HepG2 (cell line): Measurements from ENCODE around the gene MMP19. TPM values are rescaled to one million over a fixed set of nuclear protein-coding genes. Genes with fewer than 3 reads are reported as not detected.

Source experiments
- FOXK2 ChIP-seq: fragments of 450-650 bp; IDR thresholded peaks from 2 replicates; pipeline ENCODE4 v1.6.1; 2016
- ISL2 ChIP-seq: sonication (generic); formaldehyde crosslinking; IDR thresholded peaks from 2 replicates; pipeline ENCODE4 v1.5.0; 2020; ENCODE audit warnings: missing genetic modification reagents
- KDM5B ChIP-seq: sonication (generic); formaldehyde crosslinking; IDR thresholded peaks from 2 replicates; pipeline ENCODE4 v1.4.0; 2020; ENCODE audit warnings: missing genetic modification reagents, mild to moderate bottlenecking, borderline replicate concordance
- NAIF1 ChIP-seq: sonication (generic); formaldehyde crosslinking; IDR thresholded peaks from 2 replicates; pipeline ENCODE4 v1.5.0; 2020; ENCODE audit warnings: mild to moderate bottlenecking, missing genetic modification reagents, borderline replicate concordance
- ZFY ChIP-seq: sonication (generic); formaldehyde crosslinking; IDR thresholded peaks from 2 replicates; pipeline ENCODE4 v1.4.0; 2020; ENCODE audit warnings: missing genetic modification reagents
- ZNF552 ChIP-seq: sonication (generic); formaldehyde crosslinking; IDR thresholded peaks from 2 replicates; pipeline ENCODE4 v1.9.0; 2022; ENCODE audit warnings: missing genetic modification reagents, mild to moderate bottlenecking, borderline replicate concordance
- ZNF605 ChIP-seq: sonication (generic); formaldehyde crosslinking; IDR thresholded peaks from 2 replicates; pipeline ENCODE4 v1.8.0; 2022; ENCODE audit warnings: mild to moderate bottlenecking, missing genetic modification reagents
- ZNF616 ChIP-seq: sonication (generic); formaldehyde crosslinking; IDR thresholded peaks from 2 replicates; pipeline ENCODE4 v1.5.0; 2020; ENCODE audit warnings: low read depth, mild to moderate bottlenecking, missing genetic modification reagents
- ZNF841 ChIP-seq: sonication (generic); formaldehyde crosslinking; IDR thresholded peaks from 2 replicates; pipeline ENCODE4 v1.8.1; 2023; ENCODE audit warnings: missing genetic modification reagents, borderline replicate concordance
- polyA plus RNA-seq, 8 experiments: library from polyadenylated mRNA; depleted of rRNA in 3 of 8; stranded (reverse) in 7 of 8; unstranded in 1 of 8; fragments of >200 nt; fragmentation: Illumina TruSeq in 4 of 8; extraction: Trizol in 4 of 8; gene quantifications; 2 replicates each; pipeline versions ENCODE4 v1.2.1 to v1.2.3, GENCODE V29; 2011 to 2016; ENCODE audit warnings: low read depth in 4 of 8, missing spikeins in 1 of 8, mixed read lengths in 1 of 8; ENCODE audit not compliant: insufficient read depth in 1 of 8
- total RNA-seq, 5 experiments: library from RNA; depleted of rRNA; stranded (reverse); fragments of >200 nt; fragmentation: Illumina TruSeq; extraction: Trizol; gene quantifications; 2 replicates each; pipeline ENCODE4 v1.2.3, GENCODE V29; 2016; ENCODE audit warnings: low read depth in 1 of 5
- TF ChIP-seq, protein P1 (sequence below): sonication (generic); formaldehyde crosslinking; IDR thresholded peaks from 2 replicates; pipeline ENCODE4 v1.8.0; 2022; ENCODE audit warnings: missing genetic modification reagents, low read depth, mild to moderate bottlenecking, borderline replicate concordance
- TF ChIP-seq, protein P2 (sequence below): sonication (generic); formaldehyde crosslinking; IDR thresholded peaks from 2 replicates; pipeline ENCODE4 v1.4.0; 2020; ENCODE audit warnings: missing genetic modification reagents
- TF ChIP-seq, protein P3 (sequence below): sonication (generic); formaldehyde crosslinking; IDR thresholded peaks from 2 replicates; pipeline ENCODE4 v1.4.0; 2020; ENCODE audit warnings: missing genetic modification reagents, borderline replicate concordance
- TF ChIP-seq, protein P4 (sequence below), 2 experiments: fragments of 450-650 bp in 1 of 2; sonication (generic) in 1 of 2; formaldehyde crosslinking in 1 of 2; IDR thresholded peaks; 2 replicates each; pipeline versions ENCODE4 v1.6.1 to v1.8.0; 2016 to 2022; ENCODE audit warnings: antibody characterized with exemption in 1 of 2, mild to moderate bottlenecking in 1 of 2, missing genetic modification reagents in 1 of 2

MMP19 gene
- total and polyA plus RNA-seq, 2 of the 13 experiments (the other 11 are each of a cell fraction or from before 2014, with no cell fraction given): 0.07 to 0.08 TPM

DNA sequence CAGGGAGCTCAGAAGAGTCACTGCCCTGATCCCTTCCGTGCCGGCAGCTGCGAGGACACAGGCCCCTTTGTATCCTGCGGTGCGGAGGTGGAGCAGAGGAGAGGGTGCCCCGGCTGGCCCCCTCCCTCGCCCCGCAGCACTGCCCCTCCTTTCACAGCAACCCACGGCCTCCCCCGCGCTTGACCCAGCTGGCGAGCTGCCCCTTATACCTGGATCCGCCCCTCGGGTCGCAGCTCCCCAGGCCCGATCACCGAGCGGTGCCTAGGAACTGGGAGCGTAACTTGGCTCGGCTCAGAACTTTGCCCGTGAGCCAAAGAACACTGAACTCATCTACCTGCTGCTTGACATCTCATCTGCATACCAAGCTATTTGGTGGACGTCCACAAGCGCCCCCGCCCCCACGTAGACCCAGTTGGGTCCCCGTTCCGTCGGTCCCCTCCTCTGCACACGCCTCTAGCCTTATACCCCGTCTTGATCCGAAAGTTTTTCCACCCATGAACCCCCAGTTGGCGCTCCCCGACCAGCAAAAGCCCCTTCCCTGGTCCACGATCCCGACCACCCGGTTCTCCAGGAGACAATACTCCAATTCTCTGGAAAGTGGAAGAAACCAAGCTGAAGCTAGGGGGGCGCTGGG is 12.7 kb downstream of the MMP19 start (continued):
- TF ChIP-seq, protein P1, sequence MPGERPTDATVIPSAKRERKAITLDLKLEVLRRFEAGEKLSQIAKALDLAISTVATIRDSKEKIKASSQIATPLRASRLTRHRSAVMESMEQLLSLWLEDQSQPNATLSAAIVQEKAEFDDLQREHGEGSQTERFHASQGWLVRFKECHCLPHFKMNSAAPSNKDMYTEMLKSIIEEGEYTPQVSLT (CRISPR knock-in tag): no peak; the same call in 1 of the 2 replicates
- no peak for TF ChIP-seq ISL2 (CRISPR knock-in tag)
- no peak for TF ChIP-seq FOXK2
- TF ChIP-seq NAIF1: no peak
- TF ChIP-seq, protein P2, sequence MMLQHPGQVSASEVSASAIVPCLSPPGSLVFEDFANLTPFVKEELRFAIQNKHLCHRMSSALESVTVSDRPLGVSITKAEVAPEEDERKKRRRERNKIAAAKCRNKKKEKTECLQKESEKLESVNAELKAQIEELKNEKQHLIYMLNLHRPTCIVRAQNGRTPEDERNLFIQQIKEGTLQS (CRISPR knock-in tag): no peak
- TF ChIP-seq ZNF552 (CRISPR knock-in tag): no peak; the same call in 1 of the 2 replicates
- TF ChIP-seq KDM5B: peak; percentile 40; the same call in 1 of the 2 replicates
- TF ChIP-seq ZNF605 (CRISPR knock-in tag): peak; percentile 35; the same call in 1 of the 2 replicates
- TF ChIP-seq ZNF841 (CRISPR knock-in tag): no peak
- TF ChIP-seq, protein P3, sequence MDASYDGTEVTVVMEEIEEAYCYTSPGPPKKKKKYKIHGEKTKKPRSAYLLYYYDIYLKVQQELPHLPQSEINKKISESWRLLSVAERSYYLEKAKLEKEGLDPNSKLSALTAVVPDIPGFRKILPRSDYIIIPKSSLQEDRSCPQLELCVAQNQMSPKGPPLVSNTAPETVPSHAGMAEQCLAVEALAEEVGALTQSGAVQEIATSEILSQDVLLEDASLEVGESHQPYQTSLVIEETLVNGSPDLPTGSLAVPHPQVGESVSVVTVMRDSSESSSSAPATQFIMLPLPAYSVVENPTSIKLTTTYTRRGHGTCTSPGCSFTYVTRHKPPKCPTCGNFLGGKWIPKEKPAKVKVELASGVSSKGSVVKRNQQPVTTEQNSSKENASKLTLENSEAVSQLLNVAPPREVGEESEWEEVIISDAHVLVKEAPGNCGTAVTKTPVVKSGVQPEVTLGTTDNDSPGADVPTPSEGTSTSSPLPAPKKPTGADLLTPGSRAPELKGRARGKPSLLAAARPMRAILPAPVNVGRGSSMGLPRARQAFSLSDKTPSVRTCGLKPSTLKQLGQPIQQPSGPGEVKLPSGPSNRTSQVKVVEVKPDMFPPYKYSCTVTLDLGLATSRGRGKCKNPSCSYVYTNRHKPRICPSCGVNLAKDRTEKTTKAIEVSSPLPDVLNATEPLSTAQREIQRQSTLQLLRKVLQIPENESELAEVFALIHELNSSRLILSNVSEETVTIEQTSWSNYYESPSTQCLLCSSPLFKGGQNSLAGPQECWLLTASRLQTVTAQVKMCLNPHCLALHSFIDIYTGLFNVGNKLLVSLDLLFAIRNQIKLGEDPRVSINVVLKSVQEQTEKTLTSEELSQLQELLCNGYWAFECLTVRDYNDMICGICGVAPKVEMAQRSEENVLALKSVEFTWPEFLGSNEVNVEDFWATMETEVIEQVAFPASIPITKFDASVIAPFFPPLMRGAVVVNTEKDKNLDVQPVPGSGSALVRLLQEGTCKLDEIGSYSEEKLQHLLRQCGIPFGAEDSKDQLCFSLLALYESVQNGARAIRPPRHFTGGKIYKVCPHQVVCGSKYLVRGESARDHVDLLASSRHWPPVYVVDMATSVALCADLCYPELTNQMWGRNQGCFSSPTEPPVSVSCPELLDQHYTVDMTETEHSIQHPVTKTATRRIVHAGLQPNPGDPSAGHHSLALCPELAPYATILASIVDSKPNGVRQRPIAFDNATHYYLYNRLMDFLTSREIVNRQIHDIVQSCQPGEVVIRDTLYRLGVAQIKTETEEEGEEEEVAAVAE (CRISPR knock-in tag): no peak
- TF ChIP-seq, protein P4, sequence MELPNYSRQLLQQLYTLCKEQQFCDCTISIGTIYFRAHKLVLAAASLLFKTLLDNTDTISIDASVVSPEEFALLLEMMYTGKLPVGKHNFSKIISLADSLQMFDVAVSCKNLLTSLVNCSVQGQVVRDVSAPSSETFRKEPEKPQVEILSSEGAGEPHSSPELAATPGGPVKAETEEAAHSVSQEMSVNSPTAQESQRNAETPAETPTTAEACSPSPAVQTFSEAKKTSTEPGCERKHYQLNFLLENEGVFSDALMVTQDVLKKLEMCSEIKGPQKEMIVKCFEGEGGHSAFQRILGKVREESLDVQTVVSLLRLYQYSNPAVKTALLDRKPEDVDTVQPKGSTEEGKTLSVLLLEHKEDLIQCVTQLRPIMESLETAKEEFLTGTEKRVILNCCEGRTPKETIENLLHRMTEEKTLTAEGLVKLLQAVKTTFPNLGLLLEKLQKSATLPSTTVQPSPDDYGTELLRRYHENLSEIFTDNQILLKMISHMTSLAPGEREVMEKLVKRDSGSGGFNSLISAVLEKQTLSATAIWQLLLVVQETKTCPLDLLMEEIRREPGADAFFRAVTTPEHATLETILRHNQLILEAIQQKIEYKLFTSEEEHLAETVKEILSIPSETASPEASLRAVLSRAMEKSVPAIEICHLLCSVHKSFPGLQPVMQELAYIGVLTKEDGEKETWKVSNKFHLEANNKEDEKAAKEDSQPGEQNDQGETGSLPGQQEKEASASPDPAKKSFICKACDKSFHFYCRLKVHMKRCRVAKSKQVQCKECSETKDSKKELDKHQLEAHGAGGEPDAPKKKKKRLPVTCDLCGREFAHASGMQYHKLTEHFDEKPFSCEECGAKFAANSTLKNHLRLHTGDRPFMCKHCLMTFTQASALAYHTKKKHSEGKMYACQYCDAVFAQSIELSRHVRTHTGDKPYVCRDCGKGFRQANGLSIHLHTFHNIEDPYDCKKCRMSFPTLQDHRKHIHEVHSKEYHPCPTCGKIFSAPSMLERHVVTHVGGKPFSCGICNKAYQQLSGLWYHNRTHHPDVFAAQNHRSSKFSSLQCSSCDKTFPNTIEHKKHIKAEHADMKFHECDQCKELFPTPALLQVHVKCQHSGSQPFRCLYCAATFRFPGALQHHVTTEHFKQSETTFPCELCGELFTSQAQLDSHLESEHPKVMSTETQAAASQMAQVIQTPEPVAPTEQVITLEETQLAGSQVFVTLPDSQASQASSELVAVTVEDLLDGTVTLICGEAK (IDR thresholded peaks at IDR 0.05): no peak
- TF ChIP-seq, protein P4 (CRISPR knock-in tag; IDR thresholded peaks at IDR 0.05): no peak
- no peak for TF ChIP-seq ZNF616 (CRISPR knock-in tag)
- TF ChIP-seq ZFY (CRISPR knock-in tag): peak; percentile 8; the same call in 1 of the 2 replicates
